GM19025 (cell line): ENCODE data around the gene ADAMTS14.
"Not testable (repeated sequence)": the region's sequence is repeated elsewhere in the genome, so short reads cannot be mapped to it uniquely, and the experiment has no call there.

ENCODE experiments used
- ATAC-seq: cut with Tn5 transposase; IDR thresholded peaks from one replicate; pipeline ENCODE4 v1.9.1; 2021; ENCODE audit warnings: mild to moderate bottlenecking, low read depth, moderate library complexity; ENCODE audit not compliant: unreplicated experiment

Gene ADAMTS14

GRCh38 chr10:70768026-70768685 is 95.8 kb downstream of the ADAMTS14 start:
- ATAC-seq: not testable (repeated sequence)

GRCh38 chr10:70769121-70769520 is 96.8 kb downstream of the ADAMTS14 start:
- no peak for ATAC-seq

- ATAC-seq: no peak
Observed at GRCh38 chr10:70770001-70770400, 97.7 kb downstream of the ADAMTS14 start.

- not testable (repeated sequence) for ATAC-seq
Observed at GRCh38 chr10:70770516-70770915, 98.2 kb downstream of the ADAMTS14 start.

GRCh38 chr10:70771311-70772194 is 99.2 kb downstream of the ADAMTS14 start:
- ATAC-seq: no peak

GRCh38 chr10:70772627-70773026 is 100.3 kb downstream of the ADAMTS14 start:
- ATAC-seq: no peak

GRCh38 chr10:70773461-70773860 is 101.2 kb downstream of the ADAMTS14 start:
- ATAC-seq: no peak

GRCh38 chr10:70773965-70774809 is 101.9 kb downstream of the ADAMTS14 start:
- ATAC-seq: no peak

GRCh38 chr10:70774810-70775678 is 102.7 kb downstream of the ADAMTS14 start:
- no peak for ATAC-seq

- no peak for ATAC-seq
Observed at GRCh38 chr10:70775679-70776454, 103.6 kb downstream of the ADAMTS14 start.

GRCh38 chr10:70776455-70777005 is 104.2 kb downstream of the ADAMTS14 start:
- ATAC-seq: no peak

GRCh38 chr10:70777063-70777875 is 105.0 kb downstream of the ADAMTS14 start:
- no peak for ATAC-seq

- no peak for ATAC-seq
Observed at GRCh38 chr10:70778267-70778924, 106.1 kb downstream of the ADAMTS14 start.

GRCh38 chr10:70779088-70779487 is 106.8 kb downstream of the ADAMTS14 start:
- ATAC-seq: no peak

GRCh38 chr10:70779511-70780369 is 107.4 kb downstream of the ADAMTS14 start:
- ATAC-seq: no peak

GRCh38 chr10:70780370-70780760 is 108.1 kb downstream of the ADAMTS14 start:
- ATAC-seq: no peak

GRCh38 chr10:70780772-70781171 is 108.5 kb downstream of the ADAMTS14 start:
- ATAC-seq: no peak
